Neutrophil (primary cell): Measurements from ENCODE around the gene KLRD1.
"Not testable (repeated sequence)": the region's sequence is repeated elsewhere in the genome, so short reads cannot be mapped to it uniquely, and the experiment has no call there.

Source experiments
- H3K27ac ChIP-seq: fragments of 200-600 bp; sonication (generic); 2 replicates; pipeline ENCODE4 v1.5.1; 2016; ENCODE audit warnings: mild to moderate bottlenecking, moderate library complexity
- H3K27me3 ChIP-seq: fragments of 200-600 bp; sonication (generic); 2 replicates; pipeline ENCODE4 v1.6.0; 2016; ENCODE audit warnings: mild to moderate bottlenecking
- H3K36me3 ChIP-seq: fragments of 200-600 bp; sonication (generic); 2 replicates; pipeline ENCODE4 v1.5.1; 2017
- H3K4me1 ChIP-seq, 2 experiments: fragments of 200-600 bp in 1 of 2; sonication (generic) in 1 of 2; 1 replicate in 1 of 2; 2 replicates in 1 of 2; pipeline versions ENCODE4 v1.5.1 to v1.6.1; 2013 to 2016; ENCODE audit warnings: low read depth in 1 of 2, low read length in 1 of 2, mild to moderate bottlenecking in 1 of 2, moderate library complexity in 1 of 2; ENCODE audit not compliant: control insufficient read depth in 1 of 2, insufficient read depth in 1 of 2
- H3K4me3 ChIP-seq, 2 experiments: fragments of 200-600 bp in 1 of 2; sonication (generic) in 1 of 2; 1 replicate in 1 of 2; 2 replicates in 1 of 2; pipeline ENCODE4 v1.5.1; 2013 to 2016; ENCODE audit warnings: low read depth in 1 of 2, low read length in 1 of 2, mild to moderate bottlenecking in 1 of 2, moderate library complexity in 1 of 2
- H3K9me3 ChIP-seq: fragments of 200-600 bp; sonication (generic); 2 replicates; pipeline ENCODE4 v1.5.1; 2016
- CTCF ChIP-seq: fragments of 200-600 bp; sonication (generic); IDR thresholded peaks from 2 replicates; pipeline ENCODE4 v1.5.1; 2016; ENCODE audit warnings: antibody characterized with exemption

KLRD1 gene

GRCh38 chr12:10365696-10366405, 58.2 kb downstream of the KLRD1 start:
- Histone ChIP-seq H3K27ac (peak overlapping the region; percentile 79), H3K27me3 (no peaks in the 10 kb centered on the region), H3K9me3 (no peaks in the 10 kb centered on the region), H3K4me3 (peak overlapping the region; percentile 81 to 97), H3K36me3 (no peaks in the 10 kb centered on the region), H3K4me1 (peaks cover 33 to 40% of the 10 kb centered on the region in 2 experiments)
- TF ChIP-seq CTCF, result no peak

DNA sequence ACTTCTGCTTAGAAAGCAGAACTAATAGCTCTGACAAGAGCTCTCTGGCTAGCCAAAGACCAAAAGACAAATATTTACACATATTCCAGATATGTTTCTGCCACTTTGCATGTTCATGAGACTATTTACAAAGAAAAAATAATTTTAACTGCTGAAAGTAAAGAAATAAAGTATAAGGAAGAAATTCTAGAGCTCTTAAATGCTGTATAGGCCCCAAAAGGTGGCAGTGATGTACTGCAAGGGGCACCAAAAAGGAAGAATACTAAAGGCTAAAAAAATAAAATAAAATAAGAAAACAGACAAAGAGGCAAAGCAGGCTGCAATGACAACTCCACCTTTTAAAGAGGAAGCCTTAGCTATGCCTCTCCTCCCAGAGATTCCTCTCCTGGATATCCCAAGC, 59.2 kb downstream of the KLRD1 start:
- Histone ChIP-seq H3K4me1 (peaks cover 41 to 48% of the 10 kb centered on the region in 2 experiments), H3K9me3 (no peaks in the 10 kb centered on the region), H3K4me3 (no peak overlapping the region), H3K36me3 (no peaks in the 10 kb centered on the region), H3K27me3 (no peaks in the 10 kb centered on the region), H3K27ac (no peak overlapping the region)
- no peak for TF ChIP-seq CTCF

GRCh38 chr12:10367714-10368113, 60.0 kb downstream of the KLRD1 start:
- H3K27ac ChIP-seq, H3K36me3 ChIP-seq, H3K9me3 ChIP-seq, H3K4me3 ChIP-seq, H3K27me3 ChIP-seq: not testable (repeated sequence)
- H3K4me1 ChIP-seq, result peaks cover 43 to 48% of the 10 kb centered on the region in 2 experiments

DNA sequence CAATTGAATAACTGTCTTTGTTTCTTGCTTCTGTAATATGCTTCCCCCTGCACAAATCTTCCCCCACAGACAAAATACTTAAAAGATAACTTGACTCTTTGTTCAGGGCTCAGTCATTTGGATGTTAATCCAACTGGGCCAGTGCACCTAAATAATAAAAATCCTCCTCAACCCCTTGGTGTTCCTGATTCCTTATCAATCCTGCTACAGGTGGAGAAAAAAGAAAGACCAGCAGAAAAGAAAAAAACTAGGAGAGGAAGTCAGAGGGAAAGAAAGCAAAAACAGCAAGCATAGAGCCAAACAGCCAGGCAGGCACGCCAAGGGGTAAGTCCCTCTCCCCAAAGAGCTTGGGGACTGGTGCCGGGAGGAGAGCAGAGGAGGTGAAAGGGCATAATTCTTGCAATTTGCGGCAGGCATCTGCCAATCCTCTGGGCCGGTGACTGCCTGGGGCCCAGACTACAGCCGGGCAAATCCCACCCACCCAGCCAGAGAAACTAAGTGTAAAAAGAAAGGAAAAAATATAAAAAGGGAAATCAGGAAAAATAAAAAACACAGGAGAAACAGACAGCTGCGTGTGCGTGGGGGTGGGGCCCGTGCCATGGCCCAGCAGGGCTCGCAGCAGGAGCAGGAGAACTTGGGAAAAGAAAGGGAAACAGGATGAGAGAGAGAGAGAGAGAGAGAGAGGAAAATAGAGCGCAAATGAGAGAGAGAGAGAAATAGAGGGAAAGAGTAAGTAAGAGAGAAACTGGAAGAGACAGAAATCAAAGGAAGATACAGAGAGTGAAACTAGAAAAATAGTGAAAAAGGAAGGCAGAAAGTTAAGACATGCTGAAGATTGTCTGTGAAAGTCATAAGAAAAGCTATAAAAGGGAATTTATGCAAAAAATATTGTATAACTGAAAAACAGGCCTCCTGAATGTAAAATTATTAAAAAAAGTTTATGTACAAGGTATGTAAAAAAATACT, 60.8 kb downstream of the KLRD1 start:
- Histone ChIP-seq H3K27ac (no peak overlapping the region), H3K9me3 (no peaks in the 10 kb centered on the region), H3K27me3 (no peaks in the 10 kb centered on the region), H3K36me3 (no peaks in the 10 kb centered on the region), H3K4me3 (no peak overlapping the region), H3K4me1 (peaks cover 46 to 50% of the 10 kb centered on the region in 2 experiments)
- no peak for TF ChIP-seq CTCF

DNA sequence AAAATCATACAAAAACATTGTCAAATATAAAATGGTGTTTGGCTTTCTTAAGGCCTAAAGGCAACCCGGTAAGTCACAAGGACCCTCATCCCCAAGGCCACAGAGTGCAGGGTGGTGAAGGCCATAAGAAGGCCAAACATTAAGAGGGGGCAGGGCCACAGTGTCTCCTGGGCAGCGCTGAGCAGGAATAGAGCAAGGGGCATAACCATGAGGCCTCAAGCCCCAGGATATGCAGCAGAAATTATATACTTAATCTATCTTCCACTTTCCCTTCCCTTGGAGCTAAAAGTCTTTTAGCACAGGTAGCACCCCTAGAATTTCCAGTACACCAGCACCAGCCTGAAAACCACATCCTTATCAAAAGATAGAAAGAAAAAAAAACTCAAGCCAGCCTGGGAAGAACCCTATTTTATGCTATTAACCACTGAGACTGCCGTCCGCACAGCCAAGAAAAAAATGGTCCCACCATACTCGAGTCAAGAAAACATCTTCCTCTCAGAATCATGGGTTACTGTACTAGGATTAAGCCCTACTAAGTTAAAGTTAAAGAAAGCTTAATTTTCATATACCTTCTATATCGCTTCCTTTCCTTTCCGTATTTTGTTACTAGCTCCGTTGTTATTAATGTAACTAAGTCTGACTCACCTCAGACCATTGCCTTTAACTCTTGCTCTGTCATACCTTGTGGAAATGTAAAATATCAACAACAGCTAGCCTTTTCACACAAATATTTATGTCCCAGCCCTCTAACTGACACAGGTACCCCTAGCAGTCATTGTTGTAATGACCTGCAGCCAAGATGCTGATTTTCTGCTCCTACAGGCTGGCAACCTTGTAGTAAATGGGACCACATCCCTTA, 62.1 kb downstream of the KLRD1 start:
- no peaks in the 10 kb centered on the region for H3K36me3 ChIP-seq
- no peak overlapping the region for H3K4me3 ChIP-seq
- H3K9me3 ChIP-seq, result no peaks in the 10 kb centered on the region
- no peak for TF ChIP-seq CTCF
- H3K27me3 ChIP-seq, result no peaks in the 10 kb centered on the region
- H3K4me1 ChIP-seq, result peaks cover 38 to 41% of the 10 kb centered on the region in 2 experiments
- no peak overlapping the region for H3K27ac ChIP-seq

GRCh38 chr12:10371893-10372535, 64.3 kb downstream of the KLRD1 start:
- not testable (repeated sequence) for H3K4me3 ChIP-seq, H3K36me3 ChIP-seq, H3K9me3 ChIP-seq, H3K27me3 ChIP-seq
- peak overlapping the region; percentile 78 for H3K27ac ChIP-seq
- H3K4me1 ChIP-seq, result peaks cover 27 to 28% of the 10 kb centered on the region in 2 experiments
